DMS 273 (cell line): ENCODE results near the gene MCUR1.
"Not testable (repeated sequence)": the region's sequence is repeated elsewhere in the genome, so short reads cannot be mapped to it uniquely, and the experiment has no call there.

Experiments used
- DNase-seq: peaks from one replicate; lab custom pipeline; 2025; ENCODE audit not compliant: unreplicated experiment; lab: John Stamatoyannopoulos, UW

Gene MCUR1, protein sequence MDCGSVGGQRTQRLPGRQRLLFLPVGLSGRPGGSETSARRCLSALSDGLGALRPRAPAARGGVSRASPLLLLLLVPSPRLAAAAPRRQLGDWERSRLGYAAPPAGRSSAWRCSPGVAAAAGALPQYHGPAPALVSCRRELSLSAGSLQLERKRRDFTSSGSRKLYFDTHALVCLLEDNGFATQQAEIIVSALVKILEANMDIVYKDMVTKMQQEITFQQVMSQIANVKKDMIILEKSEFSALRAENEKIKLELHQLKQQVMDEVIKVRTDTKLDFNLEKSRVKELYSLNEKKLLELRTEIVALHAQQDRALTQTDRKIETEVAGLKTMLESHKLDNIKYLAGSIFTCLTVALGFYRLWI

DNA sequence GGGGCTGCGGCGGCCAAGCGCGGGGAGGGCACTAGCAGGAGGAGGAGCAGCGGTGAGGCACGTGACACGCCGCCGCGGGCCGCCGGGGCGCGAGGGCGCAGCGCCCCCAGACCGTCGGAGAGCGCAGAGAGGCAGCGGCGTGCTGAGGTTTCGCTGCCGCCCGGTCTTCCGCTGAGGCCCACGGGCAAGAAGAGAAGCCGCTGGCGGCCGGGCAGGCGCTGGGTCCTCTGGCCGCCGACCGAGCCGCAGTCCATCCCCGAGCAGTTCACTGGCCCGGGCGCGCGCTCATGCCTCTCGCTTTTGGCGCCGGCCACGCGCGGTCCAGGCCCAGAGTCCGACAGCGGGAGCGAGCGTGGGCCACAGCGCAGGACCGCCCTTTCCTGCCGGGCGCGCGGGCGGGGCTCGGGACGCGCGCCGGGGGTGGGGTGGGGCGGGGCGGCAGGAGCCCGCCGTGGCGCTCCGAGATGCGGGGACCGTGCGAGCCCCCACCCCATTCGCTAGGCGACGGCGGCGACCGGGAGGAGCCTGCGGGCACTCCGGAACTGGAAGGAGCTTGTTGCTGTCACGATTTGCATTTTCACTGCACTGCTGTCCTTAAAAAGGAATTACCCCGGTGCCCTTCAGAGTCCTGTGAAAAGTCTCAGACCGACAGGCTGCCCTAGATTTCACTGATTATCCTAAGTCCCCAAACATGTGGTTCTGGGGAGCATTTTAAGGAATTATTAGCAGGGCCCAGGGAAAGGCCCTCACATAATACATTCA is at the start of gene MCUR1:
Gene MCUR1, minus strand, starts transcription at position 382 of the 762 bp plus-strand sequence. Its CDS starts 128 bp downstream, at position 254.
- DNase-seq = peak; percentile 96

DNA sequence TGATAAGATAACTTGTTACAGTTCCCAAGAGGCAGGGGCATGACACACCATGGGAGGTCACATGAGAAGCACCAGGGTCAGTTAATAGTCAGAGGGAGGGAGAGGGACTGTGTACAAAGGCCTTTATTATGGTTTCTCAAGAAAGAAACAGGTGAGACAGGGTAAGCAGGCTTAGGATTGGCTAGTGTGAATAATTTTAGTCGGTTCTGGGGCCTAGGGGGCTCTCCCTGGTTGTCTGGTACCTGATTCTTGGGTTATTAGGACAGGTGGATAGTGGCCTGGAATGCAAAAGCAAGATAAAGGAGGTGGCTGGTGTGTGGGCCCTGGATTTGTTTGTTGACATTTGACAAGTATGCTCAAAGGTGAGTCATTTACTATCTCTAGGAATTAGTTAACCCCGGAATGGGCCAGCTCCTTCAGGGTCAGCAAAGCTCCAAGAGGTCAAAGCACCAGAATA is 49.4 kb upstream of the MCUR1 start:
- no peak for DNase-seq

DNA sequence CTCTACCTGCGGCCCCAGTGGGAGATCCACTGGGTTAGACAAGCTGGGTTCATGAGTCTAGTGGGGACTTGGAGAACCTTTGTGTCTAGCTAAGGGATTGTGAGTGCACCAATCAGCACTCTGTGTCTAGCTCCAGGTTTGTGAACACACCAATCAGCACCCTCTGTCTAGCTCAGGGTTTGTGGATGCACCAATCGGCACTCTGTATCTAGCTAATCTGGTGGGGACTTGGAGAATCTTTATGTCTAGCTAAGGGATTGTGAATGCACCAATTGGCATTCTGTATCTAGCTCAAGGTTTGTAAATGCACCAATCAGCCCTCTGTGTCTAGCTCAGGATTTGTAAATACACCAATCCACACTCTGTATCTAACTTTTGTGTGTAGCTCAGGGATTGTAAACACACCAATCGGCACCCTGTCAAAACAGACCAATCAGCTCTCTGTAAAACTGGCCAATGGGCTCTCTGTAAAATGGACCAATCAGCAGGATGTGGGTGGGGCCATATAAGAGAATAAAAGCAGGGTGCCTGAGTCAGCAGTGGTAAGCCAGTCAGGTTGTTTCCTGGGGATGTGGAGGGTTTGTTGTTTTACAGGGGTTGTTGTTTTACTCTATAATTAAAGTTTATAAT is 46.3 kb upstream of the MCUR1 start:
- not testable (repeated sequence) for DNase-seq

DNA sequence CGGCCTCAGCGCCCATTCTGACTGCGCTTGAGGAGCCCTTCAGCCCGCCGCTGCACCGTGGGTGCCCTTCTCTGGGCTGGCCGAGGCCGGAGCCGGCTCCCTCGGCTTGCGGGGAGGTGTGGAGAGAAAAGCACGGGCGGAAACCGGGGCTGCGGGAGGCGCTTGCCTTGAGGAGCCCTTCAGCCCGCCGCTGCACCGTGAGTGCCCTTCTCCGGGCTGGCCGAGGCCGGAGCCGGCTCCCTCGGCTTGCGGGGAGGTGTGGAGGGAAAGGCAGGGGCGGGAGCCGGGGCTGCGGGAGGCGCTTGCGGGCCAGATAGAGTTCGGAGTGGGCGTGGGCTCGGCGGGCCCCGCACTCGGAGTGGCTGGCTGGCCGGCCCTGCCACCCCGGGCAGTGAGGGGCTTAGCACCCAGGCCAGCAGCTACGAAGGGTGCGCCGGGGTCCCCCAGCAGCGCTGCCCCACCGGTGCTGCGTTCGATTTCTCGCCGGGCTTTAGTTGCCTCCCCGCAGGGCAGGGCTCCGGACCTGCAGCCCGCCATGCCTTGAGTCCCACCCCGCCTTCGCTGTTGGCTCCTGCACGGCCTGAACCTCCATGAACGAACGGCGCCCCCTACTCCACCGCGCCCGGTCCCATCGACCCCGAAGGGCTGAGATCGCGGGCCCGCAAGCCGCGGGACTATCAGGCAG is 45.7 kb upstream of the MCUR1 start:
- DNase-seq = no peak

DNA sequence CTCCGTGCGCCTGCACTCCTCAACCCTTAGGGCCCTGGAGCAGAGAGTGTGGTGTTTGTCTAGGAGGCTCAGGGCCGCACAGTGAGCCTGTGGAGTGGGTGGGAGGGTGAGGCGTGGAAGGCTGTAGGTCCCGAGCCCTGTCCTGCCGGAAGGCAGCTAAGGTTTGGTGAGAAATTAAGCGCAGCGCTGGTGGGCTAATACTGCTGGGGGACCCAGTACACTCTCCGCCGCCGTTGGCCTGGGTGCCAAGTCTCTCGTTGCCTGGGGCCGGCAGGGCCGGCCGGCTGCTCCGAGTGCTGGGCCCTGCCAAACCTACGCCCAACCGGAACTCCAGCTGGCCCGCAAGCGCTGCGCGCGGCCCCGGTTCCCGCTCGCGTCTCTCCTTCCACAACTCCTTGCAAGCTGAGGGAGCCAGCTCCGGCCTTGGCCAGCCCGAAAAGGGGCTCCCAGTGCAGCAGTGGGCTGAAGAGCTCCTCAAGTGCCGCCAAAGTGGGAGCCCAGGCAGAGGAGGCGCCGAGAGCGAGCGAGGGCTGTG is 40.4 kb upstream of the MCUR1 start:
- no peak for DNase-seq

DNA sequence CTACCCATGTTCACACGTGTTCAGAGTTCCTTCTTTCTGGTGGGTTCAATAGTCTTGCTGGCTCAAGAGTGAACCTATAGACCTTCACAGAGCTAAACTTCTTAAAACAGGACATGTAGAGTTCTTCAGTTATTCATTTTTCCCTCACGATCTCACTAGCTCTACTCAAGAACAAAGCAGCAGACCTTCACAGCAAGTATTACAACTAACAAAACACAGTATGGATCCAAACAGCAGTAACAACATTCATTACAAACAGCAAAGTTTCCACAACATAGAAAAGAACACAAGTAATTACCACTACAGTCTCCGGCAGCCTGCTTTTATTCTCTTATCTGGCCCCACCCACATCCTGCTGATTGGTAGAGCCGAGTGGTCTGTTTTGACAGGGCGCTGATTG is 39.5 kb upstream of the MCUR1 start:
- DNase-seq = no peak

DNA sequence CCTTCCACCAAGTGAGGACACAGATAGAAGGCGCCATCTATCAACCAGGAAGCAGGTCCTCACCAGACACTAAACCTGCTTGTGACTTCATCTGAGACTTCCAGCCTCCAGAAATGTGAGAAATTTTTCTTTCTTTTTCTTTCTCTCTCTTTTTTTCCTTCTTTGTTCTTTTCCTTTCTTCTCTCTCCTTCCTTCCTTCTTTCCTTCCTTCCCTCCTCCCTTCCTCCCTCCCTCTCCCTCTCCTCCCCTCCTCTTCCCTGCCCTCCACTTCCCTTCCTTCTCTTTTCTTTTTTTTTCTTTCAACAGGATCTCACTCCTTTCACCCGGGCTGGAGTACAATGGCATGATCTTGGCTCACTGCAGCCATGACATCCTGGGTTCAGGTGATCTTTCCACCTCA is 37.4 kb upstream of the MCUR1 start:
- DNase-seq = no peak

DNA sequence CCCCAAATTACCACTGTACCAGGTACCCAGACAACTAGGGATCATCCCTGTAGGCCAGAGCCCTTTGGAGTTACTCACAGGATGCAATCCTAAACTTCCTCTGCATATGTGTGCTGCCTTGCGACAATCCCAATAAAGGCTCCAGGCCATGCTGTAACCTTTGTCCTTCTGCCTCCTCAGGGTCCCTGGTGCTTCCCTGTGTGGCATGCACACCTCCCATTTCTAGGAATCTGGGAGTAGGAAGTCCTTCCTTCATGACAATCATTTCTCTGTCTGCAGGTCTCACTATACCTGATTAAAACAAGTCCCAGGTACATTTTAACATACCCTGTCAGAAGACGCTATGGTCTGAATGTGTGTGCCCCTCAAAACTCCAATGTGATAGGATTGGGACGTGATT is 37.0 kb upstream of the MCUR1 start:
- DNase-seq = no peak

DNA sequence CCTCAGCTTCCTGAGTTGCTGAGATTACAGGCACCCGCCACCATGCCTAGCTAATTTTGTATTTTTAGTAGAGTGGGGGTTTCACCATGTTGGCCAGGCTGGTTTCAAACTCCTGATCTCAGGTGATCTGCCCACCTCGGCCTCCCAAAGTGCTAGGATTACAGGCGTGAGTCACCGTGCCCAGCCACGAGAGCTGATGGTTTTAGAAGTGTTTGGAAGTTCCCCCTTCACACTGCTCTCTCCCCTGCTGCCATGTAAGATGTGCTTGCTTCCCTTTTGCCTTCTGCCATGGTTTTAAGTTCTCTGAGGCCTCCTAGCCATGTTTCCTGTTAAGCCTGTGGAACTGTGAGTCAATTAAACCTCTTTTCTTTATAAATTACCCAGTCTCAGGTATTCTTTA is 36.3 kb upstream of the MCUR1 start:
- DNase-seq = not testable (repeated sequence)

DNA sequence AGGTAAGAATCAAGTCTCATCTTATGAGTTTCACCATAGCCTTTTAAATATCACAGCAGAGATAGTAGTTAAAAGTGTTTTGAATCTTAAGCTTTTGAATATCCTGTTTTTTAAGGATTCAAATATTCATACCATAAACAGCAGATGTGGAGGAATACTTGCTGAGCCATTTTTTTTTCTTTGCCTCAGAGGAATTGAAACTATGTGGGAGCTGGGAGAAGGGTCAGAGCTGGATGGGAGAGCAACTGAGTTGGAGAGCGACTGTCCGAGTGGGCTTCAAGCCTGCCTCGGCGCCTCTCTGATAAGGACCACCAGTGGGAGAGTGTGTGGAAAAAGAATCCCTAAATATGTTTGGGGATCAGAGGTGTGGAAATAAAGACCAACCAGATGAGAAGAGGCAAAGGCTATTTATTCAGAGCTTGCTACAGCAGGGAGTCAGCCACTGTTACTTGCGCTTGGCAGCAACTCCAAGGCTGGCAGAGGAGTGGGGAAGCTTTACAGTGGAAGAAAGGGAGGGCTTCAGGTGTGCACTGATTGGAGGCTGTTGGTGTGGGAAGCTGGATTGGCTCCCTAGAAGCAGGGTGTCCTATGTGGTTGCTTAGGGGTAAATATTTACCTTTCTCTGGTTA is 34.3 kb upstream of the MCUR1 start:
- DNase-seq = peak; percentile 28

DNA sequence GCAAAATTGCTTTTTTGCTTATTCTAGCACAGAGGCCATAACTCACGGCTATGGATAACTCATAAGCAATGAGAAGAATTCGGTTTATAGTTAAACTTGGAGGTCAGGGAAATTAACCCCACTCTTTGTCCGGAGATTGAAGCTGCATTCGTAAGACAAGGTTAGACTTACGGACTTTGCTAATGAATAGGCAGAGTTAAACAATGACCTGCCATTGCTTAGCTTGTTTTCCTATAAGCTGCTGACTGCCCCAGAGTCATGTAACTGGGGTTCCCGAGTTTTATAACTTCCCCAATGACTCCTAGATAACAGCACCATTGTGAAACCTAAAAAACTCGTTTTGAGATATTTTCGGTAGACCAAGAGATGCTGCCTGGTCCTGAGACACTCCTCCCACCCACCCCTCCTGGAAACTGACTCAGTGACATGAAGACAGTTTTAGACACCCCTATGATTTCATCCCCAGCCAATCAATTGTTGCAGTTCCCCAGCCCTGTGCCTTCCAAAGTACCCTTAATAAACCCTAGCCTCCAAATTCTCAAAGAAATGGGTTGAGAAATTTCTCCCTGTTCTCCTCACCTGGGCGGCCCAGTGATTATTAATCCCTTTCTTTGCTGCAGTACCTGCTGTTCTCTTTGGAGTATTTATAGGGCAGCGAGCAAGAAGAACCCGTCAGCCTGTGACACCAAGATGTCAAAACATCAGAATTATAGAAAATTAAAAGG is 33.1 kb upstream of the MCUR1 start:
- no peak for DNase-seq

DNA sequence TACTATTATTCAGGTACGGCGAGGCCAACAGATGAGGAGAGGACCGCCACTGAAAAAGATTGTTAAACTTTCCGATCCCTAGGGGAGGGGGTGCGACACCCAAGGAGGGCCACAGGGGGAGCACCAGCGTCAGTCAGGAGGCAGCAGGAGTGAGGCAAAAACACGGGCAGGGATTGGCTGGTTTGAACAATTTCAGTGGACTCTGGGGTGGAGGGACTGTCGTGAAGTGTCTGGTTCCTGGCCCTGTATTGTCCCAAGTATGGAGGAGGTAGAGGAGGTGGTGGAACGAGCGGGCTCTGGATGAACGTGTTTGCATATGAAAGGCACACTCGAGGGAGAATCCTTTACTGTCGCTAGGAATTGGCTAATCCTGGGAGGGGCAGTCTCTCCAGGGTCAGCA is 32.5 kb upstream of the MCUR1 start:
- DNase-seq = peak; percentile 16

DNA sequence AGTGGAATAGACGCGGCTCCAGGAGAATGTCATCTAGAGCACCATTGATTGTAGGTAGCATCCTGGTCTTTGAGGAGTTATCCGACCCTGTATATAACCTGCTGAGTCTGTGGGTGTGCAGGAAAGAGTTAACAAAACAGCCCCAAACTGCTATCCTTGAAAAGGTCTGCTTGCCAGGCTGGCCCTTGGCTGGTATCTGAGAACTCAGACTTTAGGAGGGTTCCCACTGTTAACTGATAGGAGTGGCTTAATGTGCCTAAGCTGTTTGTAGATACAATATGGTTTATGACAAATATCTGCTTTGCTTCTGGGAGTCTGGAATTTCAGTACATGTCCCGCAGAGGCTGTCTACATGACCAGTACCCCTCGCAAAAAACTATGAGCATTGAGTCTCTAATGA is 27.6 kb upstream of the MCUR1 start:
- no peak for DNase-seq

DNA sequence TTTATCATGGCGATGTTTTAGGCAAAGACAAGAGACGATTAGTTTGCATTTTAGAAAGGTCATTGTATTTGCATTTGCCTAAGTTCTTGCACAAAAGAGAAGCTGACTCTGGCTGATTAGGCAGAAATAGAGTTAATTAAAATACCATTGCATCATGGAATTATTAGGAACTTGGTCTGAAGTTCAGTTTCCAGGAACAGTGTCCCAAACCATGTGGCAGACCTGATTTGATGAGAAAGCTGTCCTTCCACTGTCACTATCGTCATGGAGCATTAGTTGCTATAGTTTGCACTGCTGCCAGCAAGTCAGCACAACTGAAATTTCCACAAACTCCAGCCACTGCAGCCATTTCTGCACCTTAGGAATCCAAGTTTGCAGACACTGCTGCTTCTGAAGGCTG is 24.3 kb upstream of the MCUR1 start:
- no peak for DNase-seq

DNA sequence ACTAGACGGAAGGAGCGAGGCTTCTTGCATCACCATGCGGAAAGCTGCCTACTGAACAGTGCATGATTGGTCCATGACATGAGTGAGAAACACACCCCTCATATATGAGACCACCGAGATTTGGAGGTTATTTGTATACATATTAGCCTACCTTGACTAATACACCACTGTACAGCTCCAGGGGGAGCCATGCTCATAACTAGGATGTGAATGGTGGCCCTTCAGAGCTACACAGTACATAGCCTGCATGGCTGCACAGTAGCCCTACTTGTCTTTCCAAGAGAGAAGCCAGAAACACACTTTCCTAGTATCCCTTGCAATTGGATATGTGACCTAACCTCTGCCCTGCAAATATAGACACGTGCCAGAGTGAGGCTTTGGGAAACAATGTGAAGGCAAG is 21.8 kb upstream of the MCUR1 start:
- no peak for DNase-seq

DNA sequence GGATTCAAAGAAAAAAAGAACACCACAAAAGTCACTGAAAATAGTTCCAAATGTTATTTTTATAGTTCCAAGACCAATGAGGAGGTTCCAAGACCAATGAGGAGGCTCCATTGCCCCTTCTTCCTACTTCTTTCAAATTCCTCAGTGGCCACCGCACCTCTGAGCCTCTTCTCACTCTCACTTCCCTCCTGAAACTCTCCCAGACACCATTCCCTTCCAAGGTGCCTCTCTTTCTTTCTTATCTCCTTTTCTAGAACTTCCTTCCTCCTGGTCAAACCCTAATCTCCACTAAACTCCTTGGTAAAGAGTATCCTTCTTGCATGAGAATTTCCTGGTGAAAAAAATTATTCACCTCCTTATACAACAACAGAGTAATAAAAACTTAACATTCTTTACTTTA is 20.4 kb upstream of the MCUR1 start:
- no peak for DNase-seq

DNA sequence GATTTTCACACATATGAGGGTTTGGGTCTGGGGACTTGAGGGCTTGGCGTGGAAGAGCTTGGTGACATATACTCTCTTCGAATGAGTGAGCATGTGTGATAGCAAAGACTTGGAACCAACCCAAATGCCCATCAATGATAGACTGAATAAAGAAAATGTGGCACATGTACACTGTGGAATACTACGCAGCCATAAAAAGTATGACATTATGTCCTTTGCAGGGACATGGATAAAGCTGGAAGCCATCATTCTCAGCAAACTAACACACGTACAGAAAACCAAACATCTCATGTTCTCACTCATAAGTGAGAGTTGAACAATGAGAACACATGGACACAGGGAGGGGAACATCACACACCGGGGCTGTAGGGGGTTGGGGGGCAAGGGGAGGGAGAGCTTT is 19.7 kb upstream of the MCUR1 start:
- not testable (repeated sequence) for DNase-seq

DNA sequence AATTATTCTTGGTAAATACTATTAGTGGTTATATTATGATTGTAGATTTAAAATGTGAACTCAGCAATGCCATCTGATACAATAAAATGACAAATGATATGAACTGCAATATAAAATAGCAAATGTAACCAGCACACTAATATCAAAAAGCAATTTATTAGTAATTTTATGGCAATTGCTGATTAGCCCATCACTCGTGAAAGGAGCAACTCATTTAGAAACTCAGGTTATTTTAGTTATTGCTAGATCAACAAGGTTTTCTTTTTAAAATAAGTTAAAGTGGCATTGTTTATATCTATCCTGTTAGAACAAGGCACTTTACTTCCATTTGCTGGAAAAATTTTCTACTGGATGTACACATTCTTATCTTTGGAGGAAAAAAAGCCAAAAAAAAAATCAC is 18.4 kb upstream of the MCUR1 start:
- DNase-seq = no peak

DNA sequence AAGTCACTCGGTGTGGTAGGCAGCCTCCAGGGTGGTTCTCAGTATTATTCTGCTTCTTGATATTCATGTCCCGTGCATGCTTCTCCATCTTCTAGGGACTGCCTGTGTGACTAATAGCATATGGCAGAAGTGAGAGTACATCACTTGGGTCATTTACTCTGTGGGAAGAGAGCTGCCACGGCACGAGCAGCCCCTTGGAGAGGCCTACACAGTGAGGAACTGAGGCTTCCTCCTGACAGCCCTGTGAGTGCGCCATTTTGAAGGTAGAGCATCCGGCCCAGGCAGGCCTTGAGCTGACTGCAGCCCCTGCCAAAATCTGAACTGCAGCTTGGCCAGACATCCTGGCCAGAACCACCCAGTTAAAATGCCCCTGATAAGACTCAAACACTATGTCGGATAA is 17.3 kb upstream of the MCUR1 start:
- DNase-seq = no peak

DNA sequence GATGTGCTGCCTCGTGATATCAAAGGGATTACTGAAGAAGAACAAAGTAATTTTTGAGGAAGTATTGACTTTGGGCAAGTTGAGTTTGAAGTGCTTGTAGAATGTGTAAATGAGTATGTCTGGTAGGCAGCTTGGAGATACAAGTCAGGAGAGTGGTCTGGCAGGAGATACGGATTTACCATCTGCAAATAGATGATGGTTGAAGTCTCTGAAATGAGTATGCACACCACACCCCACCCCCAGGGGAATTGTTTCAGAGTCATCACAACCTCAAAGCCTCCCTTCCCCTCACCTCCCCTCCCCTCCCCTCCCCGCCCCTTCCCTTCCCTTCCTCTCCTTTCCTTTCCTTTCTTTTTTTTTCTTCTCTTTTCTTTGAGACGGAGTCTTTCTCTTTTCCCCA is 16.4 kb upstream of the MCUR1 start:
- DNase-seq = no peak
